ENCODE measurements around the gene PAGE2B. TPM values are rescaled to one million over a fixed set of nuclear protein-coding genes. Genes with fewer than 3 reads are reported as not detected.

PAGE2B gene
- total RNA-seq (ENCODE audit: low replicate concordance): not detected in 2 replicates

GRCh38 chrX:55074851-55075467 lies at the start of gene PAGE2B:
Gene PAGE2B, plus strand, starts transcription at chrX:55075030. Its CDS starts 1,012 bp downstream, at chrX:55076042.
- H3K4me1 Mint-ChIP-seq: no peaks in the 10 kb centered on the region
- no peaks in the 10 kb centered on the region for H3K36me3 Mint-ChIP-seq
- H2AFZ ChIP-seq (replicated peaks): no peak within 1 kb of the TSS
- H3K9ac ChIP-seq: no peak within 1 kb of the TSS
- peaks cover 4% of the 10 kb centered on the region for H3K27me3 Mint-ChIP-seq (ENCODE audit: insufficient read depth, low read depth)
- H3K27ac Mint-ChIP-seq: no peak within 1 kb of the TSS
- no peak for DNase-seq (ENCODE audit: low spot score)
- H3K9me3 ChIP-seq (ENCODE audit: low read depth): no peaks in the 10 kb centered on the region
- H3K9me3 Mint-ChIP-seq: peaks cover 7% of the 10 kb centered on the region
- no peak within 1 kb of the TSS for H3K4me2 ChIP-seq
- H3K4me3 Mint-ChIP-seq: no peak within 1 kb of the TSS
- no peaks in the 10 kb centered on the region for H3K4me1 ChIP-seq
- no peaks in the 10 kb centered on the region for H4K20me1 ChIP-seq (ENCODE audit: low read depth)
- no peaks in the 10 kb centered on the region for H3F3A ChIP-seq (ENCODE audit: low read depth)
- no peak within 1 kb of the TSS for H3K4me3 ChIP-seq
- H3K27me3 ChIP-seq: no peaks in the 10 kb centered on the region
- no peaks in the 10 kb centered on the region for H3K36me3 ChIP-seq
- H3K79me2 ChIP-seq (ENCODE audit: low read depth): no peaks in the 10 kb centered on the region
- no peak for TF ChIP-seq CTCF (IDR thresholded peaks at IDR 0.05)
- TF ChIP-seq EZH2 (IDR thresholded peaks at IDR 0.05): no peak
- TF ChIP-seq EZH2phosphoT487 (IDR thresholded peaks at IDR 0.05): no peak
- H3K27ac ChIP-seq: no peak within 1 kb of the TSS

GRCh38 chrX:55026143-55026542 lies 48.7 kb upstream of the PAGE2B start:
- no peaks in the 10 kb centered on the region for H3K36me3 Mint-ChIP-seq
- Histone ChIP-seq H3K4me2 (no peak overlapping the region), H3K4me3 (no peak overlapping the region), H3K79me2 (ENCODE audit: low read depth) (no peaks in the 10 kb centered on the region), H3K36me3 (no peaks in the 10 kb centered on the region), H3K9ac (no peak overlapping the region), H3K27me3 (no peaks in the 10 kb centered on the region), H3K27ac (no peak overlapping the region), H3F3A (ENCODE audit: low read depth) (no peaks in the 10 kb centered on the region), H3K4me1 (no peaks in the 10 kb centered on the region), H2AFZ (replicated peaks) (no peak overlapping the region), H4K20me1 (ENCODE audit: low read depth) (no peaks in the 10 kb centered on the region), H3K9me3 (ENCODE audit: low read depth) (no peaks in the 10 kb centered on the region)
- peaks cover 2% of the 10 kb centered on the region for H3K27me3 Mint-ChIP-seq (ENCODE audit: insufficient read depth, low read depth)
- no peak for DNase-seq (ENCODE audit: low spot score)
- no peaks in the 10 kb centered on the region for H3K9me3 Mint-ChIP-seq
- H3K27ac Mint-ChIP-seq: no peak overlapping the region
- TF ChIP-seq CTCF (IDR thresholded peaks at IDR 0.05) (no peak), EZH2 (IDR thresholded peaks at IDR 0.05) (no peak), EZH2phosphoT487 (IDR thresholded peaks at IDR 0.05) (no peak)
- no peak overlapping the region for H3K4me3 Mint-ChIP-seq
- no peaks in the 10 kb centered on the region for H3K4me1 Mint-ChIP-seq

GRCh38 chrX:55026840-55027239 lies 48.0 kb upstream of the PAGE2B start:
- Histone ChIP-seq H3K9ac (no peak overlapping the region), H4K20me1 (ENCODE audit: low read depth) (no peaks in the 10 kb centered on the region), H2AFZ (replicated peaks) (no peak overlapping the region), H3K27ac (no peak overlapping the region), H3K4me1 (no peaks in the 10 kb centered on the region), H3K9me3 (ENCODE audit: low read depth) (no peaks in the 10 kb centered on the region), H3K4me2 (no peak overlapping the region), H3K79me2 (ENCODE audit: low read depth) (no peaks in the 10 kb centered on the region), H3K4me3 (no peak overlapping the region), H3F3A (ENCODE audit: low read depth) (no peaks in the 10 kb centered on the region), H3K27me3 (no peaks in the 10 kb centered on the region), H3K36me3 (no peaks in the 10 kb centered on the region)
- H3K4me3 Mint-ChIP-seq: no peak overlapping the region
- no peaks in the 10 kb centered on the region for H3K36me3 Mint-ChIP-seq
- TF ChIP-seq EZH2 (IDR thresholded peaks at IDR 0.05) (no peak), EZH2phosphoT487 (IDR thresholded peaks at IDR 0.05) (no peak), CTCF (IDR thresholded peaks at IDR 0.05) (no peak)
- no peaks in the 10 kb centered on the region for H3K4me1 Mint-ChIP-seq
- H3K27me3 Mint-ChIP-seq (ENCODE audit: insufficient read depth, low read depth): peaks cover 2% of the 10 kb centered on the region
- no peak for DNase-seq (ENCODE audit: low spot score)
- H3K27ac Mint-ChIP-seq: no peak overlapping the region
- H3K9me3 Mint-ChIP-seq: no peaks in the 10 kb centered on the region

All from neural progenitor cell (in vitro differentiated cells).